GM12872 (cell line): ENCODE data around the gene CD8B.
"Not testable (repeated sequence)": the region's sequence is repeated elsewhere in the genome, so short reads cannot be mapped to it uniquely, and the experiment has no call there.

ENCODE experiments used
- TF ChIP-seq, protein P1 (sequence below): IDR thresholded peaks from 3 replicates; pipeline ENCODE4 v1.5.1; 2011; ENCODE audit warnings: low read depth, mild to moderate bottlenecking, low read length, moderate library complexity; ENCODE audit not compliant: insufficient read depth

CD8B gene

DNA sequence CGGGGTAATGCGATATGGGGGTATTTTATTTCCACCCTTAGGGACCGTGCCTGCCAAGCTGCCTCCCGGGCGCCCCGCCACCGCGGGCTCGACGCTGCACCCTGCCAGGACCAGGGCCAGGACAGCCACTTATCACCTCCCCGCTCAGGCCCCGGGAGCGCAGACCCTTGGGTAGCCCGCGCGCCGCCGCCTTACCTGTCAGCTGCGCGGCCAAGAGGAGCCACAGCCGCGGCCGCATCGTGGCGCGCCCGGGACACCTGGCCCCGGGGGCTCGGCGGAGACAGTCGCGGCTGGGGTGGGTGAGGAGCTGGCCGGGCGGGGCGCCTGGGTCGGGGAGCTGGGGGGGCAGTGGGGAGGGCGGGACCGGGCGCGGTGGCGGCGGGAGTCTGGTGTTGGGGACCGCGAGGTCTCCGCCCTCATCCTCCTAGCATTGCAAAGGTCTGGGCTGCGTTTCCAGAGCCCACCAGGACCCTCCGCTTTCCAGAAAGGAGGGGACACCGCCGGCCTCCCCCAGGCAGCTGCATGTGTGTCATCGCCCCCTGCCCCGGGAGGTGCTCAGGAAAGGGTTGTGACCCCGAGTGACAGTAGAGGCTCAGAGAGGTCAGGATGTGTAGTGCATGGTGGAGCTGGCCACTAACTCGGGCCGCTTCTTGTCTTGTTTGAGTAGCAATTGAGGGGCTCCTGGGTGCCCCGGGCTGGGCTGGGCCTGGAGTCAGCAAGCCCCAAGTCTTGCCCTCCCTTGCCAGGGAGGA is at the start of gene CD8B:
TSS of gene CD8B (minus strand) at position 259 of the 752 bp plus-strand sequence. CDS start at position 238, 21 bp downstream.
- TF ChIP-seq, protein P1, sequence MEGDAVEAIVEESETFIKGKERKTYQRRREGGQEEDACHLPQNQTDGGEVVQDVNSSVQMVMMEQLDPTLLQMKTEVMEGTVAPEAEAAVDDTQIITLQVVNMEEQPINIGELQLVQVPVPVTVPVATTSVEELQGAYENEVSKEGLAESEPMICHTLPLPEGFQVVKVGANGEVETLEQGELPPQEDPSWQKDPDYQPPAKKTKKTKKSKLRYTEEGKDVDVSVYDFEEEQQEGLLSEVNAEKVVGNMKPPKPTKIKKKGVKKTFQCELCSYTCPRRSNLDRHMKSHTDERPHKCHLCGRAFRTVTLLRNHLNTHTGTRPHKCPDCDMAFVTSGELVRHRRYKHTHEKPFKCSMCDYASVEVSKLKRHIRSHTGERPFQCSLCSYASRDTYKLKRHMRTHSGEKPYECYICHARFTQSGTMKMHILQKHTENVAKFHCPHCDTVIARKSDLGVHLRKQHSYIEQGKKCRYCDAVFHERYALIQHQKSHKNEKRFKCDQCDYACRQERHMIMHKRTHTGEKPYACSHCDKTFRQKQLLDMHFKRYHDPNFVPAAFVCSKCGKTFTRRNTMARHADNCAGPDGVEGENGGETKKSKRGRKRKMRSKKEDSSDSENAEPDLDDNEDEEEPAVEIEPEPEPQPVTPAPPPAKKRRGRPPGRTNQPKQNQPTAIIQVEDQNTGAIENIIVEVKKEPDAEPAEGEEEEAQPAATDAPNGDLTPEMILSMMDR = not testable (repeated sequence)

DNA sequence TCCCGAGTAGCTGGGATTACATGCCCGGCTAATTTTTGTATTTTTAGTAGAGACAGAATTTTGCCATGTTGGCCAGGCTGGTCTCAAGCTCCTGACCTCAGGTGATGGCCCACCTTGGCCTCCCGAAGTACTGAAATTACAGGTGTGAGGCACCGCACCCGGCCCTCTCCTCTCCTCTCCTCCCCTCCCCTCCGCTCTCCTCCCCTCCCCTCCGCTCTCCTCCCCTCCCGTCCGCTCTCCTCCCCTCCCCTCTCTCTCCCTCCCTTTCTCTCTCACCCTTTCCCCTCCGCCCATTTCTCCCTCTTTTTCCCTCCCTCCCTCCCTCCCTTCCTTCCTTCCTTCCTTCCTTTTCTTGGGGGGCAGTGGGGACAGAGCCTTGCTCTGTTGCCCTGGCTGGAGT is 28.4 kb downstream of the CD8B start:
- TF ChIP-seq, protein P1 = no peak

DNA sequence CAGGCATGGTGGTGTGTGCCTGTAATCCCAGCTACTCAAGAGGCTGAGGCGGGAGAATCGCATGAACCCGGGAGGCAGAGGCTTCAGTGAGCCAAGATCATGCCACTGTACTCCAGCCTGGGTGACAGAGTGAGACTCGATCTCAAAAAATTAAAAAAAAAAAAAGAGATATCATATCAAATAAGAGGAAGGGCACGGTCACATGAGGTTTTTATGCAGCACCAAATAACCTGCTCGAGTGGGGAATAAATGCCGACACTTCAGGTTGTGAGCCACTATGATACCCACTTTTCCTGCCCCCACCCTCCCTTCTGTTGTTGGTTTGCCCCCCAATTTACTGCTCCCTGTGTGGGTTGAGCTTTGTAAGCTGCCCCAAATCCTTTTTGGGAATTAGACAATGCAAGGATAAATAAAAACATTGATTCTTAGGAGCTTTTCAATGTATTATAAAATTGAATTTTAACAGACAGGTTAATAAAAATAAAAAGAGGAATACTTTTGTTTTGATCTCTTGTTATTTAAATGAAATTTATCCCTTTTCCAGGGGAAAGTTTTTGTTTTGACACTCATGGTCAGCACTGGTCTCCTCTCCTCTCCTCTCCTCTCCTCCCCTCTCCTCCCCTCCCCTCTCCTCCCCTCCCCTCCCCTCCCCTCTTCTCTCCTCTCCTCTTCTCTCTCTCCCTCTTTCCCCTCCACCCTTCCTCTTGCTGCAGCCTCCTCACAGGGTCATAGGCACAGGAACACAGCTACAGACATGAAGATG is 29.2 kb downstream of the CD8B start:
- TF ChIP-seq, protein P1 = no peak

DNA sequence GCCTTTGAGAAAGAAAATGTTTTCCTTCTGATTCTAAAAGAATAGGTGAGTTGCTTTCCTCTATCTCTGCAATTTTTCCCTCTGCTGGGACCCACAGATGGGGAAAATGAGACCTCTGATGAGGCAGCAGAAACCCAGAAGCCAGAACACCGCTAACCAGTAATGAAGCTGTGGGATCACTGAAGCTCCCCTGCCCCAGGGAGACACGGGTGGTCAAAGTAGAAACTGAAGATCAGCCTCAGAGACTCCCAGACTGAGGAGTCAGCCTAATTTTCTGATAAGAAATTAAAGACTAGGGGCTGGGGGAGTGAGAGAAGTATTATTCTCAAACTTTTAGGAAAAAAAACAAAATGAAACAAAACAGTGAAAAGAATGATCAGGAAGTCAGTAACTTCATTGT is 30.1 kb downstream of the CD8B start:
- TF ChIP-seq, protein P1 = no peak

DNA sequence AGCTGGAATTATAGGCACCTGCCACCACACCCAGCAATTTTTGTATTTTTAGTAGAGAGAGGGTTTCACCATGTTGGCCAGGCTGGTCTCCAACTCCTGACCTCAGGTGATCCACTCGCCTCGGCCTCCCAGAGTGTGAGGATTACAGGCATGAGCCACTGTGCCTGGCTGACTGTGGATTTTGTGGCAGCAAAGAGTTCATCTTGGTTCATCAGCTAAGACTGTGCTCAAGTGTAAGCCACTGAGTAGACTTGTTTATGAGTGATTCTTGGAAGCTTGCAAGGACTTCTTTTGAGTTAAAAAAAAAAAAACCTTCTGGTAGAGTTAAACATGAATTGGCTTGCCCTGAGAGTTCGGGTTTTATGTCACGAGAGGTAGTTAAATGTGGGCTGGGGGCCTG is 34.7 kb downstream of the CD8B start:
- TF ChIP-seq, protein P1 = no peak

DNA sequence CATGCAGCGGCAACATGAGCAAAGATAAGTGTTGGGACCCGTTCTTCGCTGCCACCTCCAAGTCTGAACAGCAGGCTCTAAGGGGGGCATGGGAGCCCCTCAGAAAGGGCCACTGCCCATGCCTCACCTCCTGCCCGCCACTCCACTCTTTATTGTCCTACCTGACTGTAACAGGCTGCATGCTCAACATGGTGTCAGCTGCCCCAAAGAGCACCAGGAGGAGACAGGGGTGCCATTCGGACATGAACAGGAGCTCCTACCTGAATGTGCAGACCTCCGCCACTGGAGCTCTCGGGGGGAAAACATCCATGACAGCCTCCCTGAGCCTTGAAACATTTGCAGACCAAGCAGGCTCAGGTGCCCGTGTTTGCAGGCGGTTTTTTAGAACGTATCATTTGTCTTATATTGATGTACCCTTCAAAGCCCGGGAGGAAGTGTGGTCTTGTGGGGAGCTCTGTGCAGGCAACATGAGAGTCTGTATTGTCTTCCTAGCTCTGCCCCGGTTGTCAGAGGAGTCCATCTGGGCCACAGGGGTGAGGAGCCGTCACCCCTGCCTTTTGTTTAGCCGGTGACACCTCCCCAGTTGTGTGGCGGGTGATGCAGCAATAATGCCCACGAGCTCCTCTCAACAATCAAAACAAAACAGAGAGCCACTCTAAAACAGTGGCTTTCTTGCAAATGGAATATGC is 35.8 kb downstream of the CD8B start:
- TF ChIP-seq, protein P1 = no peak
